ENCODE results near the gene ZNF516. TPM values are rescaled to one million over a fixed set of nuclear protein-coding genes. Genes with fewer than 3 reads are reported as not detected.

The ZNF516 gene
- total and polyA plus RNA-seq, 8 donors: 5.4 to 21.3 (median 12.7) TPM

DNA sequence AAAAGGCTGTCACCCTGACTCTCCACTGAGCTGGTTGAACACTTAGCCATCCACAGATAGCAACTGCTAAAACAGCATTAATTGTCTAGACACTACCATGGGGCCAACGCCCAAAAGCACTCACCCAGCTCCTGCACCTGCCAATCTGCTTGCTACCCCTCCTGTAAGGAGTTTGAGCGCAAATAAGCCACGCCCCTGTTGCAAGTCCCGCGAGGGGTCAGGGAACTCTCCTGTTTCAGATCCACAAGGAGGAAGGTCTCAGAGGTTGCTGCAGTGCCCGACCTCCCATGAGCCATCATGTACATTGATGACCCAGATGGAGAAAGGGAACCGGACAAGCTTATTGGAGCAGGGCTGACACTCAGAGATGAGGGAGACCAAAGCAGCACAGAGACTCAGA lies 106.8 kb downstream of the ZNF516 start:
- Histone ChIP-seq H3K9me3 (no peaks in the 10 kb centered on the region), H3K27ac (no peak overlapping the region), H3K4me1 (peaks cover 0 to 7% (median 0%) of the 10 kb centered on the region in 3 donors), H3K36me3 (no peaks in the 10 kb centered on the region), H3K27me3 (no peaks in the 10 kb centered on the region), H3K4me3 (no peak overlapping the region)
- intact Hi-C loops (cut with DNase I): no loop called here
- TF ChIP-seq, protein P1, sequence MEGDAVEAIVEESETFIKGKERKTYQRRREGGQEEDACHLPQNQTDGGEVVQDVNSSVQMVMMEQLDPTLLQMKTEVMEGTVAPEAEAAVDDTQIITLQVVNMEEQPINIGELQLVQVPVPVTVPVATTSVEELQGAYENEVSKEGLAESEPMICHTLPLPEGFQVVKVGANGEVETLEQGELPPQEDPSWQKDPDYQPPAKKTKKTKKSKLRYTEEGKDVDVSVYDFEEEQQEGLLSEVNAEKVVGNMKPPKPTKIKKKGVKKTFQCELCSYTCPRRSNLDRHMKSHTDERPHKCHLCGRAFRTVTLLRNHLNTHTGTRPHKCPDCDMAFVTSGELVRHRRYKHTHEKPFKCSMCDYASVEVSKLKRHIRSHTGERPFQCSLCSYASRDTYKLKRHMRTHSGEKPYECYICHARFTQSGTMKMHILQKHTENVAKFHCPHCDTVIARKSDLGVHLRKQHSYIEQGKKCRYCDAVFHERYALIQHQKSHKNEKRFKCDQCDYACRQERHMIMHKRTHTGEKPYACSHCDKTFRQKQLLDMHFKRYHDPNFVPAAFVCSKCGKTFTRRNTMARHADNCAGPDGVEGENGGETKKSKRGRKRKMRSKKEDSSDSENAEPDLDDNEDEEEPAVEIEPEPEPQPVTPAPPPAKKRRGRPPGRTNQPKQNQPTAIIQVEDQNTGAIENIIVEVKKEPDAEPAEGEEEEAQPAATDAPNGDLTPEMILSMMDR (IDR thresholded peaks at IDR 0.05): no peak
- no peak for DNase-seq
- no peak for ATAC-seq
- FAIRE-seq: no peak
- WGBS, 2 donors: 96 to 97% methylated on average over 7 of the region's 7 CpGs

DNA sequence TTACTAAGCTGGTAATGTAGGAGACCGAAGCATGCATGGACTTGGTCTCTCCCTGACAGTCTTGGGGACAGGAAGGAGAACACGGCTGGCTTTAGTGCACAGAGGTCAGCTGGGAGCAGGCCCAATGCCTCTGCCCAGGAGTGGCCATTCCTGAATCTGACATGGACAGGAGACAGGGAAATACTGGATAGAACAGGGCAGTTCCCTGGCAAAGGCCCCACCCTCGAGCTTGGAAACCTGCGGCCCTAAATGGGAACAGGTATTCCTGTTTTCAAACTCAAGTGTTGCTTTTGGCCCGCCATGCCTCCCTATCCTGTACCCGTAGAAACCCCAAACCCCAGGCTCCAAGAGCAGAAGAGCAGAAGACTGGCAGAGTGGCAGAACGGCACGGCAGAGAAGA lies 107.4 kb downstream of the ZNF516 start:
- FAIRE-seq (no peak), DNase-seq (no peak), ATAC-seq (no peak)
- Histone ChIP-seq H3K36me3 (no peaks in the 10 kb centered on the region), H3K4me3 (no peak overlapping the region), H3K27ac (no peak overlapping the region), H3K27me3 (no peaks in the 10 kb centered on the region), H3K4me1 (peaks cover 0 to 7% (median 0%) of the 10 kb centered on the region in 3 donors), H3K9me3 (no peaks in the 10 kb centered on the region)
- TF ChIP-seq, protein P1 (IDR thresholded peaks at IDR 0.05): no peak
- intact Hi-C loops (cut with DNase I): no loop called here
- 93 to 95% methylated on average over 8 of the region's 8 CpGs for WGBS, 2 donors

DNA sequence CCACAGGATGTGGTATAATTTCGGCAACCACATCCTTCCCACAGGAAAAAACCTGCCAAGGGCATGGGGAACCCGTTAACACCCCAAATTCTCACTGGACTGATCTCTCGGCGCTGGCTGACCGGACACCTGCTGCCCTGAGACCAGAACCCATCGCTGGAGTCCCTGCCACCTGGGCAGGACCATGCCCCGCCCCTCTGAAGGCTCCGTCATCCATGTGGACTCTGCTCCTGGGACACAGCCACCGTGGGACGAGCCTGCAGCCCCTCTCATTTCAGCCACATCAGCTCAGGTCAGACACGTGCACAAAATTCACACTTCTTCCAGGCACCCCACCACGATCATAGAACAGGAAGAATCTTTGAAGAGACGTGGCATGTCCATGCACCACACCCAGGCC lies 108.2 kb downstream of the ZNF516 start:
- H3K27me3 ChIP-seq: no peaks in the 10 kb centered on the region
- DNase-seq (no peak), ATAC-seq (no peak), FAIRE-seq (no peak)
- no peak overlapping the region for H3K4me3 ChIP-seq
- TF ChIP-seq, protein P1 (IDR thresholded peaks at IDR 0.05): no peak
- H3K4me1 ChIP-seq: peaks cover 0 to 7% (median 0%) of the 10 kb centered on the region in 3 donors
- no peaks in the 10 kb centered on the region for H3K9me3 ChIP-seq
- intact Hi-C loops (cut with DNase I): no loop called here
- WGBS, 2 donors: 91 to 92% methylated on average over 13 of the region's 13 CpGs
- no peak overlapping the region for H3K27ac ChIP-seq
- H3K36me3 ChIP-seq: no peaks in the 10 kb centered on the region

DNA sequence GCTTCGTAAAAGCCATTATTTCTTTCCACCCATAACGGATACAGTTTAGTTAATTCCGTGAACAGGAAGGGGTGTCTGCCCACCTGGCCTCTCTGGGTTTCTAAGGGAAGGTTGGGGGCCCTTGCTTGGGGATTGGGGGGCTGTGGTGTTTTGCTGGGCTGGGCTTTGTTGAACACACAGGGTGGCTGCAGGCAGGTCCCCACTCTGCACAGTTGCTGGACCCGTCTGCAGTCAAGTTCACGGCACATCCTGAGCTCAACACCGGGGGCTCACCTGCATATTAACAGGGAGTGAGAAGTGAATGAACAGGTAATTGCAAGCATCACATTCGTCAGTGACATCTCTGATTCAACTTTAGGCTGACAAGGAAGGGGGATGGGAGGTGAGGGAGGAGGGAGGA lies 109.0 kb downstream of the ZNF516 start:
- no peaks in the 10 kb centered on the region for H3K9me3 ChIP-seq
- intact Hi-C loops (cut with DNase I): no loop called here
- WGBS, 2 donors: 87 to 92% methylated on average over 7 of the region's 7 CpGs
- H3K27ac ChIP-seq: no peak overlapping the region
- no peaks in the 10 kb centered on the region for H3K36me3 ChIP-seq
- TF ChIP-seq, protein P1 (IDR thresholded peaks at IDR 0.05): no peak
- ATAC-seq: no peak
- no peaks in the 10 kb centered on the region for H3K27me3 ChIP-seq
- H3K4me1 ChIP-seq: peaks cover 0 to 7% (median 0%) of the 10 kb centered on the region in 3 donors
- no peak overlapping the region for H3K4me3 ChIP-seq
- no peak for FAIRE-seq
- DNase-seq: no peak

DNA sequence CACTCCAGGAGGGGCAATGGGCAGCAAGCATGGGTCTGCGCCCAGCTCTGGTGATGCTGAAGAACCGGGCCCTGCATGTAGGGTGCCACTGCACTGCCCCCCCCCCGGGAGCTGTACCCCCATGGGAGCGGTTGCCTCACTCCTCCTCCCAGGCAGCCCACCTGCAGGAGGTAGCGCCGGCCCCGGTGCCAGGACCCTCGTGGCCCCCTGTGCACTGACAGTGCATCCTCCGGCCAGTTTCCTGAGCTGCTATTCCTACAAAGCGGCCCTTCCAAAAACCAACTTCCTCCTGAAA lies 109.4 kb downstream of the ZNF516 start:
- DNase-seq (no peak), FAIRE-seq (no peak), ATAC-seq (no peak)
- intact Hi-C loops (cut with DNase I): no loop called here
- no peaks in the 10 kb centered on the region for H3K36me3 ChIP-seq
- H3K27me3 ChIP-seq: no peaks in the 10 kb centered on the region
- no peak overlapping the region for H3K27ac ChIP-seq
- TF ChIP-seq, protein P1 (IDR thresholded peaks at IDR 0.05): no peak
- H3K9me3 ChIP-seq: no peaks in the 10 kb centered on the region
- H3K4me3 ChIP-seq: no peak overlapping the region
- WGBS, 2 donors: 93 to 95% methylated on average over 9 to 10 of the region's 10 CpGs
- peaks cover 0 to 7% (median 0%) of the 10 kb centered on the region in 3 donors for H3K4me1 ChIP-seq
